ENCODE results near the gene BHLHE40.

The BHLHE40 gene

DNA sequence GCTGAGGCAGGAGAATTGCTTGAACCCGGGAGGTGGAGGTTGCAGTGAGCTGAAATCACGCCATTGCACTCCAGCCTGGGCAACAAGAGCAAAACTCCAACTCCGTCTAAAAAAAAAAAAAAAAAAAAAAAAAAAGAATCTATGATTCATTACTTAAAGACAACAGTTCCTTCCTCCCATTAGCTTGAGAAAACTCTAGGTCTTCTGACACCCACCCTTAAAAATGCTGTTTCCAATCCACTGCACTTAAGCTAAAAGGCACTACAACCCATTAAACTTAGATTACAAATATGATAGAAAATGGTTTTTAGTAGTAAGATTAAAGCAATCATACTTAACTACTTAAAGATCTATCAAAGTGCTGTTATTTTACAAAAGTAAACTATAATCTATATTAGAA lies 40.0 kb upstream of the BHLHE40 start:
- no peaks in the 10 kb centered on the region for H3K27me3 ChIP-seq (replicated peaks; ENCODE audit: insufficient read depth, low read length)
- no peak overlapping the region for H3K4me2 ChIP-seq (ENCODE audit: low read depth, low read length)
- H4K20me1 ChIP-seq (ENCODE audit: insufficient read depth, low read length) = no peaks in the 10 kb centered on the region
- H3K4me1 ChIP-seq (ENCODE audit: low read length) = 0 out of 2 replicates have a peak, but pooled peaks cover 5% of the 10 kb centered on the region
- no peak overlapping the region for H3K4me3 ChIP-seq (ENCODE audit: low read length)
- no peak for TF ChIP-seq EZH2 (optimal IDR thresholded peaks at IDR 0.05; ENCODE audit: low read depth, low read length)
- no peak for TF ChIP-seq EZH2phosphoT487 (IDR thresholded peaks at IDR 0.05; ENCODE audit: low read length)
- TF ChIP-seq, protein P1, sequence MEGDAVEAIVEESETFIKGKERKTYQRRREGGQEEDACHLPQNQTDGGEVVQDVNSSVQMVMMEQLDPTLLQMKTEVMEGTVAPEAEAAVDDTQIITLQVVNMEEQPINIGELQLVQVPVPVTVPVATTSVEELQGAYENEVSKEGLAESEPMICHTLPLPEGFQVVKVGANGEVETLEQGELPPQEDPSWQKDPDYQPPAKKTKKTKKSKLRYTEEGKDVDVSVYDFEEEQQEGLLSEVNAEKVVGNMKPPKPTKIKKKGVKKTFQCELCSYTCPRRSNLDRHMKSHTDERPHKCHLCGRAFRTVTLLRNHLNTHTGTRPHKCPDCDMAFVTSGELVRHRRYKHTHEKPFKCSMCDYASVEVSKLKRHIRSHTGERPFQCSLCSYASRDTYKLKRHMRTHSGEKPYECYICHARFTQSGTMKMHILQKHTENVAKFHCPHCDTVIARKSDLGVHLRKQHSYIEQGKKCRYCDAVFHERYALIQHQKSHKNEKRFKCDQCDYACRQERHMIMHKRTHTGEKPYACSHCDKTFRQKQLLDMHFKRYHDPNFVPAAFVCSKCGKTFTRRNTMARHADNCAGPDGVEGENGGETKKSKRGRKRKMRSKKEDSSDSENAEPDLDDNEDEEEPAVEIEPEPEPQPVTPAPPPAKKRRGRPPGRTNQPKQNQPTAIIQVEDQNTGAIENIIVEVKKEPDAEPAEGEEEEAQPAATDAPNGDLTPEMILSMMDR (IDR thresholded peaks at IDR 0.05; ENCODE audit: low read length) = no peak
- H3K27ac ChIP-seq (ENCODE audit: low read length) = no peak overlapping the region
- H2AFZ ChIP-seq (ENCODE audit: low read length) = no peak overlapping the region
- H3K79me2 ChIP-seq (ENCODE audit: low read length) = no peaks in the 10 kb centered on the region
- no peaks in the 10 kb centered on the region for H3K36me3 ChIP-seq (replicated peaks; ENCODE audit: insufficient read depth, low read length)
- no peak for DNase-seq
- H3K9ac ChIP-seq (ENCODE audit: low read length) = no peak overlapping the region
- H3K9me2 ChIP-seq (replicated peaks; ENCODE audit: insufficient read depth, low read length) = no peaks in the 10 kb centered on the region
- H3K9me3 ChIP-seq (replicated peaks; ENCODE audit: insufficient read depth, low read length) = no peaks in the 10 kb centered on the region
- no peaks in the 10 kb centered on the region for H3F3A ChIP-seq (ENCODE audit: insufficient read depth, low read length)

DNA sequence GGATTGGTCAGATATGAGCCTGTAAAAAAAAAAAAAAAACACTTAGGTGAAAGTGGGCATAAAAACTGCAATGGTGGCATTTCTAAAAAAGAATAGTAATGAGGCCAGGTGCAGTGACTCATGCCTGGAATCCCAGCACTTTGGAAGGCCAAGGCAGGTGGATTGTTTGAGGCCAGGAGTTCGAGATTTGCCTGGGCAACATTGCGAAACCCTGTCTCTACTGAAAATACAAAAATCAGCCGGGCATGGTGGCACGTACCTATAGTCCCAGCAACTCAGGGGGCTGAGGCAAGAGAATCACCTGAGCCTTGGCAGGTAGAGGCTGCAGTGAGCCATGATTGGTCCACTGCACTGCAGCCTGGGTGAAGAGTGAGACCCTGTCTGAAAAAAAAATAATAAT lies 38.3 kb upstream of the BHLHE40 start:
- no peaks in the 10 kb centered on the region for H3K79me2 ChIP-seq (ENCODE audit: low read length)
- no peaks in the 10 kb centered on the region for H3K4me1 ChIP-seq (ENCODE audit: low read length)
- H3K9ac ChIP-seq (ENCODE audit: low read length) = no peak overlapping the region
- no peak overlapping the region for H2AFZ ChIP-seq (ENCODE audit: low read length)
- no peaks in the 10 kb centered on the region for H3K9me3 ChIP-seq (replicated peaks; ENCODE audit: insufficient read depth, low read length)
- no peaks in the 10 kb centered on the region for H4K20me1 ChIP-seq (ENCODE audit: insufficient read depth, low read length)
- no peak overlapping the region for H3K27ac ChIP-seq (ENCODE audit: low read length)
- no peak for DNase-seq
- no peaks in the 10 kb centered on the region for H3K27me3 ChIP-seq (replicated peaks; ENCODE audit: insufficient read depth, low read length)
- no peaks in the 10 kb centered on the region for H3K9me2 ChIP-seq (replicated peaks; ENCODE audit: insufficient read depth, low read length)
- no peaks in the 10 kb centered on the region for H3K36me3 ChIP-seq (replicated peaks; ENCODE audit: insufficient read depth, low read length)
- H3K4me3 ChIP-seq (ENCODE audit: low read length) = no peak overlapping the region
- H3F3A ChIP-seq (ENCODE audit: insufficient read depth, low read length) = no peaks in the 10 kb centered on the region
- TF ChIP-seq EZH2 (optimal IDR thresholded peaks at IDR 0.05; ENCODE audit: low read depth, low read length) = no peak
- TF ChIP-seq EZH2phosphoT487 (IDR thresholded peaks at IDR 0.05; ENCODE audit: low read length) = no peak
- no peak overlapping the region for H3K4me2 ChIP-seq (ENCODE audit: low read depth, low read length)

DNA sequence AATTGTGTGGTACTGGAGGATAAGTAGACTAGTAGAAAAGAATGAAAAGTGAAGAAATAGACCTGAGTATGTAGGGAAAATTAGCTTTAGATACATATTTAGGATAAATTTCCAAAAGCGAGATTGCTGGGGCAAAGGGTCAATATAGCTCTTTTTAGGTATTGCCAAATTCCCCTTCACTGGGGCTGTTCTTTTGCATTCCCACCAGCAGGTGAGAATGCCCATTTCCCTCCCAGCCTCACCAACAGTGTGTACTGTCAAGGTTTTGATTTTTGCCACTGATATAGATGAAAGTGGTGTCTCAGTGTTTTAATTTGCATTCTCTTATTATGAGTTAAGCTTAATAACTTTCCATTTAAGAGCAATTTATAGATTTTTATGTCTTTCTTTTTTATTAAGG lies 35.7 kb upstream of the BHLHE40 start:
- H2AFZ ChIP-seq (ENCODE audit: low read length) = no peak overlapping the region
- H3K27ac ChIP-seq (ENCODE audit: low read length) = no peak overlapping the region
- no peaks in the 10 kb centered on the region for H3K36me3 ChIP-seq (replicated peaks; ENCODE audit: insufficient read depth, low read length)
- no peaks in the 10 kb centered on the region for H4K20me1 ChIP-seq (ENCODE audit: insufficient read depth, low read length)
- no peak overlapping the region for H3K4me2 ChIP-seq (ENCODE audit: low read depth, low read length)
- H3K27me3 ChIP-seq (replicated peaks; ENCODE audit: insufficient read depth, low read length) = no peaks in the 10 kb centered on the region
- DNase-seq = no peak
- no peaks in the 10 kb centered on the region for H3F3A ChIP-seq (ENCODE audit: insufficient read depth, low read length)
- no peak overlapping the region for H3K4me3 ChIP-seq (ENCODE audit: low read length)
- H3K9ac ChIP-seq (ENCODE audit: low read length) = no peak overlapping the region
- no peaks in the 10 kb centered on the region for H3K9me2 ChIP-seq (replicated peaks; ENCODE audit: insufficient read depth, low read length)
- H3K4me1 ChIP-seq (ENCODE audit: low read length) = no peaks in the 10 kb centered on the region
- TF ChIP-seq, protein P1 (IDR thresholded peaks at IDR 0.05; ENCODE audit: low read length) = no peak; the same call in 1 of the 2 replicates
- TF ChIP-seq EZH2 (optimal IDR thresholded peaks at IDR 0.05; ENCODE audit: low read depth, low read length) (no peak), EZH2phosphoT487 (IDR thresholded peaks at IDR 0.05; ENCODE audit: low read length) (no peak)
- H3K9me3 ChIP-seq (replicated peaks; ENCODE audit: insufficient read depth, low read length) = no peaks in the 10 kb centered on the region
- H3K79me2 ChIP-seq (ENCODE audit: low read length) = no peaks in the 10 kb centered on the region

DNA sequence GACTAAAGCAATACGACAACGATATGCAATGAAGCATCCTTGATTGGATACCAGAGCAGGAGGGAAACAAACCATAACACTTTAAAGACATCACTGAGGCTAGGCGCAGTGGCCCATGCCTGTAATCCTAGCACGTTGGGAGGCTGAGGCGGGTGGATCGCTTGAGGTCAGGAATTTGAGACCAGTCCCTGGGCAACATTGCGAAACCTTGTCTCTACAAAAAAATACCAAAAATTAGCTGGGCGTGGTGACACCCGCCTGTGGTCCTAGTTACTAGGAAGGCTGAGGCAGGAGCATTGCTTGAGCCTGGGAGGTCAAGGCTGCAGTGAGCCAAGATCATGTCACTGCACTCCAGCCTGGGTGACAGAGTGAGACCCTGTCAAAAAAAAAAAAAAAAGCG lies 33.9 kb upstream of the BHLHE40 start:
- H4K20me1 ChIP-seq (ENCODE audit: insufficient read depth, low read length) = no peaks in the 10 kb centered on the region
- DNase-seq = no peak
- H3K4me3 ChIP-seq (ENCODE audit: low read length) = no peak overlapping the region
- no peaks in the 10 kb centered on the region for H3K9me2 ChIP-seq (replicated peaks; ENCODE audit: insufficient read depth, low read length)
- H2AFZ ChIP-seq (ENCODE audit: low read length) = no peak overlapping the region
- no peaks in the 10 kb centered on the region for H3K79me2 ChIP-seq (ENCODE audit: low read length)
- no peaks in the 10 kb centered on the region for H3F3A ChIP-seq (ENCODE audit: insufficient read depth, low read length)
- no peaks in the 10 kb centered on the region for H3K9me3 ChIP-seq (replicated peaks; ENCODE audit: insufficient read depth, low read length)
- no peak overlapping the region for H3K27ac ChIP-seq (ENCODE audit: low read length)
- H3K4me1 ChIP-seq (ENCODE audit: low read length) = no peaks in the 10 kb centered on the region
- no peak for TF ChIP-seq EZH2 (optimal IDR thresholded peaks at IDR 0.05; ENCODE audit: low read depth, low read length)
- TF ChIP-seq, protein P1 (IDR thresholded peaks at IDR 0.05; ENCODE audit: low read length) = no peak
- TF ChIP-seq EZH2phosphoT487 (IDR thresholded peaks at IDR 0.05; ENCODE audit: low read length) = no peak
- no peaks in the 10 kb centered on the region for H3K36me3 ChIP-seq (replicated peaks; ENCODE audit: insufficient read depth, low read length)
- H3K27me3 ChIP-seq (replicated peaks; ENCODE audit: insufficient read depth, low read length) = no peaks in the 10 kb centered on the region
- no peak overlapping the region for H3K4me2 ChIP-seq (ENCODE audit: low read depth, low read length)
- no peak overlapping the region for H3K9ac ChIP-seq (ENCODE audit: low read length)
